KMS-11 (cell line): ENCODE data around the gene CTIF.

Experiments
- H2AFZ ChIP-seq: fragments of 200-600 bp; sonication (generic); 2 replicates; pipeline ENCODE4 v1.6.1; 2016; ENCODE audit warnings: antibody characterized with exemption, mixed run types, low read depth
- H3K27ac ChIP-seq: fragments of 200-600 bp; sonication (generic); 2 replicates; pipeline ENCODE4 v1.6.1; 2016; ENCODE audit warnings: mild to moderate bottlenecking, mixed run types
- H3K27me3 ChIP-seq: fragments of 200-600 bp; sonication (generic); 2 replicates; pipeline ENCODE4 v1.6.1; 2017; ENCODE audit warnings: mild to moderate bottlenecking, low read depth, mixed run types, moderate library complexity; ENCODE audit not compliant: insufficient read depth
- H3K36me3 ChIP-seq: fragments of 200-600 bp; sonication (generic); 2 replicates; pipeline ENCODE4 v1.6.1; 2017; ENCODE audit warnings: mild to moderate bottlenecking, mixed run types; ENCODE audit not compliant: insufficient read depth
- H3K4me1 ChIP-seq: fragments of 200-600 bp; sonication (generic); 2 replicates; pipeline ENCODE4 v1.6.1; 2016; ENCODE audit warnings: mild to moderate bottlenecking, low read depth, mixed run types; ENCODE audit not compliant: poor library complexity, severe bottlenecking
- H3K4me2 ChIP-seq: fragments of 200-600 bp; sonication (generic); 2 replicates; pipeline ENCODE4 v1.7.0; 2016; ENCODE audit warnings: mild to moderate bottlenecking, mixed run types
- H3K4me3 ChIP-seq: fragments of 200-600 bp; sonication (generic); IDR thresholded peaks from 2 replicates; pipeline ENCODE4 v1.6.1; 2017; ENCODE audit warnings: low read depth, low read length, mixed read lengths; ENCODE audit not compliant: insufficient read depth
- H3K79me2 ChIP-seq: fragments of 200-600 bp; sonication (generic); 2 replicates; pipeline ENCODE4 v1.6.1; 2016; ENCODE audit warnings: low read depth, mixed run types; ENCODE audit not compliant: insufficient read depth
- H3K9ac ChIP-seq: fragments of 200-600 bp; sonication (generic); 2 replicates; pipeline ENCODE4 v1.6.1; 2016; ENCODE audit warnings: mild to moderate bottlenecking, mixed run types
- H4K20me1 ChIP-seq: fragments of 200-600 bp; sonication (generic); 2 replicates; pipeline ENCODE4 v1.6.1; 2016; ENCODE audit warnings: mild to moderate bottlenecking, mixed run types; ENCODE audit not compliant: insufficient read depth
- CTCF ChIP-seq: fragments of 200-600 bp; sonication (generic); conservative IDR thresholded peaks from 2 replicates; pipeline ENCODE4 v1.6.1; 2017; ENCODE audit warnings: low read depth, mild to moderate bottlenecking, antibody characterized with exemption, low read length, moderate library complexity, mixed read lengths

Gene CTIF

GRCh38 chr18:48819781-48820482 lies 281.1 kb downstream of the CTIF start:
- Histone ChIP-seq H3K9ac (no peak overlapping the region), H2AFZ (no peak overlapping the region), H3K4me3 (no peak overlapping the region), H4K20me1 (no peaks in the 10 kb centered on the region), H3K4me2 (no peak overlapping the region), H3K27ac (no peak overlapping the region), H3K36me3 (no peaks in the 10 kb centered on the region), H3K4me1 (no peaks in the 10 kb centered on the region), H3K79me2 (no peaks in the 10 kb centered on the region), H3K27me3 (no peaks in the 10 kb centered on the region)
- no peak for TF ChIP-seq CTCF

- no peak overlapping the region for H3K27ac ChIP-seq
- H3K79me2 ChIP-seq: no peaks in the 10 kb centered on the region
Observed at GRCh38 chr18:48820483-48821250, 281.8 kb downstream of the CTIF start.

GRCh38 chr18:48821251-48821590 lies 282.4 kb downstream of the CTIF start:
- no peaks in the 10 kb centered on the region for H3K4me1 ChIP-seq
- no peak overlapping the region for H3K27ac ChIP-seq
- no peaks in the 10 kb centered on the region for H3K36me3 ChIP-seq
- no peak overlapping the region for H2AFZ ChIP-seq
- no peak overlapping the region for H3K4me2 ChIP-seq
- no peak overlapping the region for H3K9ac ChIP-seq
- H3K4me3 ChIP-seq: no peak overlapping the region
- no peak for TF ChIP-seq CTCF
- H3K79me2 ChIP-seq: no peaks in the 10 kb centered on the region
- H4K20me1 ChIP-seq: no peaks in the 10 kb centered on the region
- H3K27me3 ChIP-seq: no peaks in the 10 kb centered on the region

More at GRCh38 chr18:48820483-48821250, 281.8 kb downstream of the CTIF start:
- Histone ChIP-seq H3K9ac (no peak overlapping the region), H2AFZ (no peak overlapping the region), H3K4me2 (no peak overlapping the region), H3K36me3 (no peaks in the 10 kb centered on the region), H3K4me3 (no peak overlapping the region), H3K4me1 (no peaks in the 10 kb centered on the region), H4K20me1 (no peaks in the 10 kb centered on the region), H3K27me3 (no peaks in the 10 kb centered on the region)
- TF ChIP-seq CTCF: no peak

GRCh38 chr18:48821845-48822244 lies 283.0 kb downstream of the CTIF start:
- no peak overlapping the region for H3K9ac ChIP-seq
- H3K4me1 ChIP-seq: no peaks in the 10 kb centered on the region
- H3K36me3 ChIP-seq: no peaks in the 10 kb centered on the region
- no peaks in the 10 kb centered on the region for H3K27me3 ChIP-seq
- H4K20me1 ChIP-seq: no peaks in the 10 kb centered on the region
- H3K4me2 ChIP-seq: no peak overlapping the region
- no peaks in the 10 kb centered on the region for H3K79me2 ChIP-seq
- H3K4me3 ChIP-seq: no peak overlapping the region
- no peak for TF ChIP-seq CTCF
- no peak overlapping the region for H3K27ac ChIP-seq
- H2AFZ ChIP-seq: no peak overlapping the region
